Measurements from ENCODE around the gene HMGN2.

DNA sequence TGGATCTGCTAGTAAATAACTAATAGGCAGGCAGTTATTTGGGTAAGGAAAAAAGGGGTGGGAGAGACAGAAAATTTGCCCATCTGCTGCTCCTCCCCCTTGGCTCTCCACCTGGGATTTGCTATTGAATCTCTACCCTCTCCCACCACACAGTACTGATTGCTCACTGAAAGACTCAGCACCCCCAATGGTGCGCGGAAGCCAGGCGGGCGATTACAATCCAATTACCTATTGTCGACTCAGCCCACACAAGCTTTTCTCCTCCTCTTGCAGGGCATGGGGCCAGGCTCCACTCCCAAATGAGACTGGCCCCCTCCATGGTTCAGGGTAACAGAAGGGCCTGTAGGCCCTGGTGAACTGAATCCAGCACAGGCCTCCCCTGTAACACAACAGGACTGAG lies 2.7 kb upstream of the HMGN2 start:
- no peak for TF ChIP-seq CTCF (conservative IDR thresholded peaks at IDR 0.05; ENCODE audit: low read depth in 2 of 2)
- TF ChIP-seq REST (IDR thresholded peaks at IDR 0.05; ENCODE audit: unreplicated experiment) = no peak
- no peak for TF ChIP-seq EZH2 (IDR thresholded peaks at IDR 0.05; ENCODE audit: low read depth, unreplicated experiment)
